ENCODE results near the gene AGBL4.

DNA sequence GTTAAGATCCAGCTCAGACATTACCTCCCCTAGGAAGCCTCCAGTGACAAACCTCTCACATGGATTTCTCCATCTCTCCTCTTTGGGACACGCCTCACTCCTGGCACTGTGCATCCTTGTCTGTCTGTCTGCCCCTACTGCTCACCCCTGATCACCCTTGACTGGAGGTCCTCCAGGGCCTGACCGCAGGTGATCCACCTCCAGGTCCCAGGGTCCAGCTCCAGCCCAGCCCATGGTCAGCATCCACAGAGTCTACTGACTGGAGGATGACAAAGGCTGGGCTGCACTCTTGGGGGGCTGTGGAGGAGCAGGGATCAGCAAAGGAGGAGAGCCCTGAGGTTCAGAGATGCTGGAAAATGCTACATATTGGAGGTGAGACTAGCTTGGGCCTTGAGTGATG lies 1312.8 kb downstream of the AGBL4 start:
- TF ChIP-seq BRCA1 (CRISPR knock-in tag; IDR thresholded peaks at IDR 0.05) (no peak), NFYB (CRISPR knock-in tag; IDR thresholded peaks at IDR 0.05) (no peak), POLR2A (IDR thresholded peaks at IDR 0.05; ENCODE audit: insufficient read depth in 1 of 2, low read depth in 2 of 2, low read length in 2 of 2) (no peak)
- TF ChIP-seq, protein P1, sequence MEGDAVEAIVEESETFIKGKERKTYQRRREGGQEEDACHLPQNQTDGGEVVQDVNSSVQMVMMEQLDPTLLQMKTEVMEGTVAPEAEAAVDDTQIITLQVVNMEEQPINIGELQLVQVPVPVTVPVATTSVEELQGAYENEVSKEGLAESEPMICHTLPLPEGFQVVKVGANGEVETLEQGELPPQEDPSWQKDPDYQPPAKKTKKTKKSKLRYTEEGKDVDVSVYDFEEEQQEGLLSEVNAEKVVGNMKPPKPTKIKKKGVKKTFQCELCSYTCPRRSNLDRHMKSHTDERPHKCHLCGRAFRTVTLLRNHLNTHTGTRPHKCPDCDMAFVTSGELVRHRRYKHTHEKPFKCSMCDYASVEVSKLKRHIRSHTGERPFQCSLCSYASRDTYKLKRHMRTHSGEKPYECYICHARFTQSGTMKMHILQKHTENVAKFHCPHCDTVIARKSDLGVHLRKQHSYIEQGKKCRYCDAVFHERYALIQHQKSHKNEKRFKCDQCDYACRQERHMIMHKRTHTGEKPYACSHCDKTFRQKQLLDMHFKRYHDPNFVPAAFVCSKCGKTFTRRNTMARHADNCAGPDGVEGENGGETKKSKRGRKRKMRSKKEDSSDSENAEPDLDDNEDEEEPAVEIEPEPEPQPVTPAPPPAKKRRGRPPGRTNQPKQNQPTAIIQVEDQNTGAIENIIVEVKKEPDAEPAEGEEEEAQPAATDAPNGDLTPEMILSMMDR (CRISPR knock-in tag; IDR thresholded peaks at IDR 0.05) = no peak
